ENCODE measurements around the gene CHPF2. TPM values are rescaled to one million over a fixed set of nuclear protein-coding genes. Genes with fewer than 3 reads are reported as not detected.

CHPF2 gene
- total and polyA plus RNA-seq, 2 experiments from 2014 or later = 48.0 to 120 TPM

- Histone ChIP-seq H3K9ac (peak within 1 kb of the TSS; percentile 87), H3K9me2 (ENCODE audit: insufficient read depth) (no peaks in the 10 kb centered on the region), H3K9me3 (ENCODE audit: low read depth) (no peaks in the 10 kb centered on the region), H3K27ac (peak within 1 kb of the TSS; percentile 82), H3K4me2 (ENCODE audit: unreplicated experiment) (peak within 1 kb of the TSS; percentile 91), H3K27me3 (replicated peaks; ENCODE audit: insufficient read depth) (no peaks in the 10 kb centered on the region), H3K36me3 (ENCODE audit: low read depth) (no peaks in the 10 kb centered on the region), H3K4me3 (peak within 1 kb of the TSS; percentile 91), H3K79me2 (ENCODE audit: insufficient read depth) (no peaks in the 10 kb centered on the region), H3F3A (ENCODE audit: insufficient read depth) (no peaks in the 10 kb centered on the region; the same call in 1 of the 2 replicates), H4K20me1 (ENCODE audit: insufficient read depth) (no peaks in the 10 kb centered on the region), H3K4me1 (ENCODE audit: insufficient read depth) (peaks cover 13% of the 10 kb centered on the region; the same call in 1 of the 2 replicates), H2AFZ (peak within 1 kb of the TSS; percentile 80)
- peak; percentile 73 for DNase-seq
- in situ Hi-C loops (cut with MboI) = no loop called here
- no peak for TF ChIP-seq EZH2phosphoT487 (IDR thresholded peaks at IDR 0.05; ENCODE audit: insufficient read depth, low read depth)
- no peak for TF ChIP-seq EZH2 (IDR thresholded peaks at IDR 0.05; ENCODE audit: insufficient read depth, poor library complexity, severe bottlenecking)
- WGBS, 2 experiments (ENCODE audit: low coverage in 1 of 2, low lambda C conversion rate in 2 of 2, missing lambda C conversion rate in 2 of 2) = 1 to 2% methylated on average over 61 to 69 of the region's 71 CpGs
Measured at GRCh38 chr7:151248346-151249033, 16.2 kb downstream of the CHPF2 start, which contains the start of gene SMARCD3. SMARCD3 (minus strand) TSS chr7:151248694; CDS start chr7:151248562, 132 bp downstream.

DNA sequence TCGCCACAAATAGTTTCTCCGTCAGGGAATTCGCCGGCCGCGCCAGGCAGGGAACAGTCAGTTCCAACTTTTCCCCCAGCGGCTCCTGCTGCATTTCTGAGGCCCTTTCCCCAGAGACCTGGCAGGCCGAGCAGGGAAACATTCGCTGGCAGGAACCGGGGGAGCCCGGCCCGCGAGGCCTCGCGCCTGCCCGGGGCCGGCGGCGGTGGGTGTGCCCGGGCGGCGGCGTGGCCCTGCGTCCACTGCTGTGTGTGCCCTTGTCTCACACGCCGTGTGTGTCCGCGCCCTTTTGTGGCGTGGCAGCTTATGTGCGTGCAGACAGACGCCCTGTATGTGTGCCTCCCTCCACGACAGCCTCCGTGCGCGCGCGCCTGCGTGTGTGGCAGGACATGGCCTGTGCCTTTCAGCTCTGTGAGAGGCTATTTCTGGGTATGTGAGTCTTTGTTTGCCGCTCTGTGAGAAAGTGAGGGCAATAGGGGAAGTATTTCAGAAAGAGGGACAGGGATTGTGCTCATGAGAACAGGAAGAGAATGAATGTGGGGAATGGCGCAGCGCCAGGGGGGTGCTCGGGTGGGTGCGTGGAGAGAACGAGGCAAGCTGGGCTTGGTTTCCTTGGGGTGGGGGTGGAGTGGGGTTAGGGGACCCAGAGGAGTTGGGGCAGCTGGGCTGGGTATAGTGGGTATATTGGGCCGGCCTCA is 16.9 kb downstream of the CHPF2 start:
- Histone ChIP-seq H3K4me2 (ENCODE audit: unreplicated experiment) (peak overlapping the region; percentile 91), H4K20me1 (ENCODE audit: insufficient read depth) (no peaks in the 10 kb centered on the region), H3K36me3 (ENCODE audit: low read depth) (no peaks in the 10 kb centered on the region), H3K4me3 (peak overlapping the region; percentile 91), H3K9me3 (ENCODE audit: low read depth) (no peaks in the 10 kb centered on the region), H3K27ac (peak overlapping the region; percentile 82), H3K27me3 (replicated peaks; ENCODE audit: insufficient read depth) (no peaks in the 10 kb centered on the region), H2AFZ (peak overlapping the region; percentile 74), H3F3A (ENCODE audit: insufficient read depth) (no peaks in the 10 kb centered on the region; the same call in 1 of the 2 replicates), H3K4me1 (ENCODE audit: insufficient read depth) (peaks cover 13% of the 10 kb centered on the region; the same call in 1 of the 2 replicates), H3K79me2 (ENCODE audit: insufficient read depth) (no peaks in the 10 kb centered on the region), H3K9me2 (ENCODE audit: insufficient read depth) (no peaks in the 10 kb centered on the region), H3K9ac (peak overlapping the region; percentile 87)
- TF ChIP-seq EZH2 (IDR thresholded peaks at IDR 0.05; ENCODE audit: insufficient read depth, poor library complexity, severe bottlenecking) (no peak), EZH2phosphoT487 (IDR thresholded peaks at IDR 0.05; ENCODE audit: insufficient read depth, low read depth) (no peak)
- in situ Hi-C loops (cut with MboI) = no loop called here
- peak; percentile 86 for DNase-seq
- 1 to 3% methylated on average over 39 to 40 of the region's 45 CpGs for WGBS, 2 experiments (ENCODE audit: low coverage in 1 of 2, low lambda C conversion rate in 2 of 2, missing lambda C conversion rate in 2 of 2)

DNA sequence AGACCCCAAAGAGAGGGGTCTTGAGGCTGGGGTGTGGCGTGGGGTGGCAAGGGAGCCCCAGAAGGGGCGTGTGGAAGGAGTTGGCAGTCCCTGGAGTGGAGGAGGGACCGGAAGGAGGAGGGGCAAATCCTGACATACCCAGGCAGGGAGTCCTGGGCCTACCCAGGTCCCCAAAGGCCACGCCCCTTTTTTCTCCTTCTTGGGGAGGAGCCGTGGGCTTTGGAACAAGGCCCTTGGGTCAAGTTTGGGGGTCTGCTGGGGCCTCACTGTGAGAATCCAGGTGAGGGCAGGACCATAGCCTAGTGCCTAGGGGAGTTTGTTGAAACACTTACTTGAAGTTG is 17.4 kb downstream of the CHPF2 start:
- DNase-seq = peak; percentile 75
- H3K36me3 ChIP-seq (ENCODE audit: low read depth) = no peaks in the 10 kb centered on the region
- H4K20me1 ChIP-seq (ENCODE audit: insufficient read depth) = no peaks in the 10 kb centered on the region
- H3K9me2 ChIP-seq (ENCODE audit: insufficient read depth) = no peaks in the 10 kb centered on the region
- TF ChIP-seq EZH2 (IDR thresholded peaks at IDR 0.05; ENCODE audit: insufficient read depth, poor library complexity, severe bottlenecking) = no peak
- no peak for TF ChIP-seq EZH2phosphoT487 (IDR thresholded peaks at IDR 0.05; ENCODE audit: insufficient read depth, low read depth)
- in situ Hi-C loops (cut with MboI) = no loop called here
- peak overlapping the region; percentile 91 for H3K4me3 ChIP-seq
- peaks cover 13% of the 10 kb centered on the region; the same call in 1 of the 2 replicates for H3K4me1 ChIP-seq (ENCODE audit: insufficient read depth)
- peak overlapping the region; percentile 74 for H2AFZ ChIP-seq
- peak overlapping the region; percentile 82 for H3K27ac ChIP-seq
- no peaks in the 10 kb centered on the region for H3K27me3 ChIP-seq (replicated peaks; ENCODE audit: insufficient read depth)
- no peaks in the 10 kb centered on the region; the same call in 1 of the 2 replicates for H3F3A ChIP-seq (ENCODE audit: insufficient read depth)
- no peaks in the 10 kb centered on the region for H3K79me2 ChIP-seq (ENCODE audit: insufficient read depth)
- no peaks in the 10 kb centered on the region for H3K9me3 ChIP-seq (ENCODE audit: low read depth)
- 4 to 7% methylated on average over 2 to 5 of the region's 5 CpGs for WGBS, 2 experiments (ENCODE audit: low coverage in 1 of 2, low lambda C conversion rate in 2 of 2, missing lambda C conversion rate in 2 of 2)
- peak overlapping the region; percentile 87 for H3K9ac ChIP-seq
- peak overlapping the region; percentile 91 for H3K4me2 ChIP-seq (ENCODE audit: unreplicated experiment)

DNA sequence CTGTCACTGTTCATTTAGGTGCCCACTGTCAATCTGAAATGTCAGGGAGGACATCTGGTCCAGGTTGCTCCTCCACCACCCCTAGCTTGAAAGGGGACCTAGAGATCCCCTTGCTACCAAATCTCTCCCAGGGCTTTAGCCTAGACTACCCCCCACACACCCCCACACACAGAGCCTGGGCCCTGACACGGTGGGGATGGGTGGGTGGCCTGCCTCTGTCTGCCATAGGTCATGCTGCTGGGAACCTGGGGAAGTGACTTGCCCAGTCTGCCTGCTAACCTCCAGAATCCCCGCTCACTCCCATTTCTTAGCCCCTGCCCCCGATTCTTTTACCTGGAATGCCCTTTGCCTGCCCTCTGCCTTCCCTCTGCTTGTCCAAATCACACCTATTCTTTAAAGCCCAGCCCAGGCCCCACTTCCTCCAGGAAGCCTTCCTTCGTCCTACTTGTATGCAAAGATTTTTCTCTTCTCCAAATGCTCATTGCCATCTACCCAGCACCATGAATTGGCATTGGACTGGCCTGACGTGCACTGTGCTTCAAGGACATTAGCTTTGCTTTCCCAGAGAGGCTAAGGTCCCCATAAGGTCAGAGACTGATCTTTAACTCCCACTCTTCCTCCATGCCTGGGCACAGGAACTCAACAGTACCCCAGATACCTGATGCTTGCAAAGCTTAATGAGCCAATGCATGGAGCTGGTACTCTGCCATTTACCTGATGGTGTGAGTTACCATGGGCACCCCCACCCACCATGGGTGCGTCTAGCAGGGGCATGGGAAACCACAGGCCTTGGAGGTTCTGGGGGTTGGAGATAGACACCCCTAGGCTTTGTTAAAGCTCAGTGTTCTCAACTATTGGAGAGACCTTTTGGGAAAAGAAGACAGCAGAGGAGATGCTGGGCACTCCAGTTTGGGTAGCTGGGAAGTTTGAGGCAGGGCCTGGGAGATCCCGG is 18.2 kb downstream of the CHPF2 start:
- in situ Hi-C loops (cut with MboI) = no loop called here
- no peak for DNase-seq
- 72 to 73% methylated on average over 7 of the region's 7 CpGs for WGBS, 2 experiments (ENCODE audit: low coverage in 1 of 2, low lambda C conversion rate in 2 of 2, missing lambda C conversion rate in 2 of 2)
- TF ChIP-seq EZH2 (IDR thresholded peaks at IDR 0.05; ENCODE audit: insufficient read depth, poor library complexity, severe bottlenecking) = no peak
- TF ChIP-seq EZH2phosphoT487 (IDR thresholded peaks at IDR 0.05; ENCODE audit: insufficient read depth, low read depth) = no peak
- Histone ChIP-seq H3K4me2 (ENCODE audit: unreplicated experiment) (peak overlapping the region; percentile 91), H3K9ac (peak overlapping the region; percentile 90; the same call in 1 of the 2 replicates), H3K36me3 (ENCODE audit: low read depth) (no peaks in the 10 kb centered on the region), H3K27ac (no peak overlapping the region), H3K79me2 (ENCODE audit: insufficient read depth) (no peaks in the 10 kb centered on the region), H3K9me3 (ENCODE audit: low read depth) (no peaks in the 10 kb centered on the region), H3K4me1 (ENCODE audit: insufficient read depth) (peaks cover 13% of the 10 kb centered on the region; the same call in 1 of the 2 replicates), H3K9me2 (ENCODE audit: insufficient read depth) (no peaks in the 10 kb centered on the region), H3F3A (ENCODE audit: insufficient read depth) (no peaks in the 10 kb centered on the region; the same call in 1 of the 2 replicates), H2AFZ (no peak overlapping the region), H3K4me3 (peak overlapping the region; percentile 98; the same call in 1 of the 2 replicates), H4K20me1 (ENCODE audit: insufficient read depth) (no peaks in the 10 kb centered on the region), H3K27me3 (replicated peaks; ENCODE audit: insufficient read depth) (no peaks in the 10 kb centered on the region)
